Natural killer cell (primary cell): ENCODE data around the gene PIWIL4. TPM values are rescaled to one million over a fixed set of nuclear protein-coding genes. Genes with fewer than 3 reads are reported as not detected.

Source experiments
- ATAC-seq, 3 donors: fragments of 150-1000 bp in 2 of 3; fragments of 200-7000 bp in 1 of 3; cut with Tn5 transposase; 1 replicate in 1 of 3; 2 replicates in 2 of 3; pipeline ENCODE4 v1.10.0; 2021; ENCODE audit warnings: mild to moderate bottlenecking in 2 of 3, moderate library complexity in 2 of 3
- DNase-seq, 2 donors: peaks; one replicate each; pipeline versions ENCODE4 v3.0.0 to v3.0.0-alpha.2; 2013 to 2021; ENCODE audit warnings: mixed read lengths in 1 of 2
- H3K27ac ChIP-seq: one replicate; pipeline ENCODE4 v1.5.1; 2013; ENCODE audit warnings: mild to moderate bottlenecking, low read length
- H3K27me3 ChIP-seq: one replicate; pipeline ENCODE4 v1.6.1; 2013; ENCODE audit warnings: low read length; ENCODE audit not compliant: control insufficient read depth, insufficient read depth
- H3K36me3 ChIP-seq: one replicate; pipeline ENCODE4 v1.6.1; 2013; ENCODE audit warnings: low read length; ENCODE audit not compliant: control insufficient read depth, insufficient read depth
- H3K4me1 ChIP-seq: one replicate; pipeline ENCODE4 v1.6.1; 2013; ENCODE audit warnings: low read length; ENCODE audit not compliant: control insufficient read depth, insufficient read depth
- H3K4me3 ChIP-seq: one replicate; pipeline ENCODE4 v1.5.1; 2013; ENCODE audit warnings: low read length
- H3K9me3 ChIP-seq: one replicate; pipeline ENCODE4 v1.6.1; 2013; ENCODE audit warnings: low read length; ENCODE audit not compliant: control insufficient read depth, insufficient read depth
- H3K27ac Mint-ChIP-seq, 2 donors: one replicate each; pipeline ENCODE4 v1.8.0; 2022; ENCODE audit warnings: mild to moderate bottlenecking in 2 of 2, mixed read lengths in 2 of 2, moderate library complexity in 1 of 2
- H3K27me3 Mint-ChIP-seq, 2 donors: one replicate each; pipeline ENCODE4 v1.8.0; 2022; ENCODE audit warnings: low read depth in 2 of 2, mixed read lengths in 2 of 2
- H3K36me3 Mint-ChIP-seq: one replicate; pipeline ENCODE4 v1.8.0; 2022; ENCODE audit warnings: mixed read lengths
- H3K4me1 Mint-ChIP-seq, 2 donors: one replicate each; pipeline ENCODE4 v1.8.0; 2022; ENCODE audit warnings: mixed read lengths in 2 of 2
- H3K4me3 Mint-ChIP-seq: one replicate; pipeline ENCODE4 v1.8.0; 2022; ENCODE audit warnings: mild to moderate bottlenecking, moderate library complexity, mixed read lengths
- H3K9me3 Mint-ChIP-seq, 2 donors: one replicate each; pipeline ENCODE4 v1.8.0; 2022; ENCODE audit warnings: mixed read lengths in 2 of 2
- WGBS: methylation state at CpG from one replicate; pipeline ENCODE4 v1.1.7; 2013; ENCODE audit warnings: missing lambda C conversion rate; ENCODE audit not compliant: insufficient coverage; 5-methylcytosine and 5-hydroxymethylcytosine counted together
- intact Hi-C: fragments of 100-400 bp; cut with micrococcal nuclease; formaldehyde crosslinking; loops from one replicate; pipeline ENCODE4 v1.14.2; 2022
- total RNA-seq, 4 donors: library from RNA; stranded (reverse); fragments of 120-200 nt in 1 of 4; gene quantifications; one replicate each; pipeline versions ENCODE4 v1.2.3 to v1.2.4, GENCODE V29; 2013 to 2022
- TF ChIP-seq, protein P1 (sequence below): fragments of 200-600 bp; IDR thresholded peaks from one replicate; pipeline ENCODE4 v1.8.0; 2022; ENCODE audit warnings: antibody characterized with exemption

Gene PIWIL4
- total RNA-seq, 3 donors from 2014 or later (not counting 1 experiment from before 2014, with no cell fraction given) = 2.0 to 2.7 (median 2.2) TPM

DNA sequence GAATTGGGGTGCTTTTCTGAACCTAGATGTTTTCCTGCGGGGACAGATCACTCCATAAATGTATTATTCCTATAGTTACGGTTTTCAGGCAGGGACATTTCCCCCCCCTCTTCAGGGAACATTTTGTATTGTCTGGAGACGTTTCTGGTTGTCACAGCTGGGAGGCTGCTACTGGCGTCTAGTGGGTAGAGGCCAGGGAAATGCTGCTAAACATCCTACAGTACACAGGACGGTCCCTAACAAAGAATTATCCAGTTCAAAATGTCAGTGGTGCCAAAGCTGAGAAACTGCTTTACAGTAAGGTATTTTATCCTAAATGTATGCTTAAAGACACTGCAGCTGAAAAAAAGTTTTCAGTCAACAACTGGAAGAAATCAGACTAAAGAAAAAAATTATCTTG, 19.4 kb downstream of the PIWIL4 start:
- DNase-seq (no peak), ATAC-seq (no peak)
- H3K9me3 Mint-ChIP-seq = no peaks in the 10 kb centered on the region

DNA sequence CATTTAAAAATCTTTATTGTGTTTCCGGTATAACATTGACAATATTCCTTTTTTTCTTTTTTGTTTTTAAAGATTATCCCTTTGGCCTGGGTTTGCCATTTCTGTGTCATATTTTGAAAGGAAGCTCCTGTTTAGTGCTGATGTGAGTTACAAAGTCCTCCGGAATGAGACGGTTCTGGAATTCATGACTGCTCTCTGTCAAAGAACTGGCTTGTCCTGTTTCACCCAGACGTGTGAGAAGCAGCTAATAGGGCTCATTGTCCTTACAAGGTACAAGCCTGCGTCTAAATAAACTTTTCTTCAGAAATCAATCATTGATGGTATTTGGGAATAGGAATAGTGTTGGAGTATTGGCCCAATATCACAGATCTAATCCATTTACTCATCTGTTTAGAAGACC, 19.8 kb downstream of the PIWIL4 start:
- TF ChIP-seq, protein P1, sequence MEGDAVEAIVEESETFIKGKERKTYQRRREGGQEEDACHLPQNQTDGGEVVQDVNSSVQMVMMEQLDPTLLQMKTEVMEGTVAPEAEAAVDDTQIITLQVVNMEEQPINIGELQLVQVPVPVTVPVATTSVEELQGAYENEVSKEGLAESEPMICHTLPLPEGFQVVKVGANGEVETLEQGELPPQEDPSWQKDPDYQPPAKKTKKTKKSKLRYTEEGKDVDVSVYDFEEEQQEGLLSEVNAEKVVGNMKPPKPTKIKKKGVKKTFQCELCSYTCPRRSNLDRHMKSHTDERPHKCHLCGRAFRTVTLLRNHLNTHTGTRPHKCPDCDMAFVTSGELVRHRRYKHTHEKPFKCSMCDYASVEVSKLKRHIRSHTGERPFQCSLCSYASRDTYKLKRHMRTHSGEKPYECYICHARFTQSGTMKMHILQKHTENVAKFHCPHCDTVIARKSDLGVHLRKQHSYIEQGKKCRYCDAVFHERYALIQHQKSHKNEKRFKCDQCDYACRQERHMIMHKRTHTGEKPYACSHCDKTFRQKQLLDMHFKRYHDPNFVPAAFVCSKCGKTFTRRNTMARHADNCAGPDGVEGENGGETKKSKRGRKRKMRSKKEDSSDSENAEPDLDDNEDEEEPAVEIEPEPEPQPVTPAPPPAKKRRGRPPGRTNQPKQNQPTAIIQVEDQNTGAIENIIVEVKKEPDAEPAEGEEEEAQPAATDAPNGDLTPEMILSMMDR = no peak
- Mint-ChIP-seq H3K9me3 (no peaks in the 10 kb centered on the region), H3K36me3 (no peaks in the 10 kb centered on the region), H3K4me3 (no peak overlapping the region), H3K4me1 (no peaks in the 10 kb centered on the region), H3K27ac (no peak overlapping the region), H3K27me3 (no peaks in the 10 kb centered on the region)
- H3K4me1 ChIP-seq = no peaks in the 10 kb centered on the region
- ATAC-seq (no peak), DNase-seq (no peak)
- no peak overlapping the region for H3K27ac ChIP-seq
- H3K9me3 ChIP-seq = no peaks in the 10 kb centered on the region
- no peak overlapping the region for H3K4me3 ChIP-seq
- H3K36me3 ChIP-seq = no peaks in the 10 kb centered on the region
- no peaks in the 10 kb centered on the region for H3K27me3 ChIP-seq
- intact Hi-C loops = no loop called here
- 91% methylated on average over 3 of the region's 5 CpGs for WGBS

More for the DNA sequence above, 19.4 kb downstream of the PIWIL4 start:
- Histone ChIP-seq H3K4me3 (no peak overlapping the region), H3K27ac (no peak overlapping the region), H3K4me1 (no peaks in the 10 kb centered on the region), H3K27me3 (no peaks in the 10 kb centered on the region), H3K36me3 (no peaks in the 10 kb centered on the region), H3K9me3 (no peaks in the 10 kb centered on the region)
- 66% methylated on average over 4 of the region's 5 CpGs for WGBS
- intact Hi-C loops = no loop called here
- Mint-ChIP-seq H3K27me3 (no peaks in the 10 kb centered on the region), H3K4me1 (no peaks in the 10 kb centered on the region), H3K27ac (no peak overlapping the region), H3K4me3 (no peak overlapping the region), H3K36me3 (no peaks in the 10 kb centered on the region)
- TF ChIP-seq, protein P1 = no peak

- Mint-ChIP-seq H3K27ac (no peak overlapping the region), H3K36me3 (no peaks in the 10 kb centered on the region), H3K27me3 (no peaks in the 10 kb centered on the region), H3K9me3 (no peaks in the 10 kb centered on the region), H3K4me3 (no peak overlapping the region), H3K4me1 (no peaks in the 10 kb centered on the region)
- H3K4me3 ChIP-seq = no peak overlapping the region
- no peaks in the 10 kb centered on the region for H3K9me3 ChIP-seq
- H3K27me3 ChIP-seq = no peaks in the 10 kb centered on the region
- no peaks in the 10 kb centered on the region for H3K4me1 ChIP-seq
- no peaks in the 10 kb centered on the region for H3K36me3 ChIP-seq
- H3K27ac ChIP-seq = no peak overlapping the region
- DNase-seq (no peak), ATAC-seq (no peak)
- TF ChIP-seq, protein P1 = no peak
- WGBS = 85% methylated on average over 2 of the region's 2 CpGs
- intact Hi-C loops = no loop called here
Observed at GRCh38 chr11:94588366-94588942, 21.3 kb downstream of the PIWIL4 start.
